HG03378 (cell line): Measurements from ENCODE around the gene PTPRE.

Source experiments
- ATAC-seq: cut with Tn5 transposase; IDR thresholded peaks from one replicate; pipeline ENCODE4 v1.9.1; 2021; ENCODE audit warnings: mild to moderate bottlenecking, moderate library complexity; ENCODE audit not compliant: unreplicated experiment

The PTPRE gene

DNA sequence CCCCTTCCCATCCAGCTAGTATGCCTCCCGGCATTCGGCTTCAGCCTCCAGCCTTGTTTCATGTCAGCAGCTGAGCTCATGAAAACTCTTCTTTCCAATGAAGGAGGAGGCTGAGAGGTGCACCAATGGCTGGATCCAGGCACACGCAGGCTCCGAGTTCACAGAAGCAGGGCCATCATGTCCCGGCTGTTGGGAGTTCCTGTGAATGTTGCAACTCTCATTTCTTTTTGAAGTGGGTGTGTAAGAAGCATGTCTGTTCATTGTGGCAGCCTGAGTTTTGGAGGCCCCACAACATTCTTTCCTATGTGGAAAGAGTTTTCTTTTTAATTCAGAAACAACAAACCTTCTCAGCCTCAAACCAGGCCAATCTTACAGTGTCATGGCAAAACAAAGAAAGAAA, 89.7 kb downstream of the PTPRE start:
- no peak for ATAC-seq

DNA sequence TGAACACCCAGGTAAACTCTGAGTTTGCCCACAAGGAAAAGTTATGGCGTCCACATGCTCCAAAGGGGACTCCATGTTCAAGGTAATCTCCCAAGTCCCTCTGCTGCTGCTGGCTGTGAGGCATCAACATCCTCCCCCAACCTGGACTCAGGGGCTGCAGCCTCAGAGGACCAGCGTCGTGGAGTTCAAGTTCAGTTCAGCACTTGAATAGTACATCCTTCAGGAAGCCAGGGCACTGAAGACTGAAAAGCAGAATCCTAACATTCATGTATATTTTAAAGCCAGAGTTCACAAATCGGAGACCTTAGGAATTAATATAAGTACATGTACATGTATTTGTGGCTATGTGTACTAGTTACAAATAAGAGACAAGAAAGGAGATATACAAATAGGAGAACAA, 90.4 kb downstream of the PTPRE start:
- ATAC-seq: no peak

DNA sequence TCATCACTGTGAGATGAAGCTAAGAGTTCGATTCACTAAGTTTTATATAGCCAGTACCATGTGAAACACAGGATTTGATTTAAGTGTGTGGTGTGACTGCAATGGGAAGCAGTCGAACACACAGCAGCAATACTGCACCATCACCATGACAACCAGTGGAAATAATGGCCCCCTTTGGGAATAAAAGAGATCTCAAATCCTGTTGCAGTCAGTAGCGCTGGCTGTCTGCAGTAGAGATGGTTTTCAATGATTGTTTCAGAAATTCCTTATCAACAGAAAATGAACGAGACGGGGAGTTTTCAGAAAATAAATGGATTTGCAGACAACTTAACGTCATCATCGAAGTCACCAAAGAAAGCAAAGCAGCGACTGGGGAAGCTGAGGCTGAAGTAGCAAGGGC, 91.0 kb downstream of the PTPRE start:
- no peak for ATAC-seq

DNA sequence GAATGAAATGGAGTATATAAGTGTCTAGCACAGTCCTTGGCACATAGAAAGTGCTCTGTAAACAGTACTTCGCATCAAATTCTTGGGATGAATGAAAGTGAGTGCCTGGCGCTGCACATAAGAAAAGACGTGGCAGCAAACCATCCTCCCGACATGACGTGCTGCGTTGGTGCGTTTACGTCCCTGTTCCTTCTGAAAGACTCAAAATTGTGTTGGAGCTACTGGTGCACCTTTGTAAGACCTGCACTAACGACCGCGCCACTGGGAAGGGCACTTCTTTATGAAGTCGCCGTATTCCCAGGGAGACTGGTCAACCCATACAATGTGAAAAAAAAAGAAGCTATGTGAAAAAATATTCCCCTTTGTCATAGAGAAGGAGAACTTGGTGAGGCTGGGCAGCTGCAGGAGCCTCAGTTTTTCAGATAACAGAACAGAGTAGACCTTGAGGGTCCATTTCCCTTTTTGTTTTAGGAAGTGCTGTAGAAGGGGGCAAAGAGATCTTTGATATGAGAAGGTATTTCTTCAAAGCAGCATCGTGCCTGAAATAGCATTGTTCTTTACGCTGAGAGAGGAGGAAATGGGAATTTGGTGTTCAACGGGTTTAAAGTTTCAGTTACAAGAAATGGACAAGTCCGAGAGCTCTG, 91.7 kb downstream of the PTPRE start:
- ATAC-seq: no peak

DNA sequence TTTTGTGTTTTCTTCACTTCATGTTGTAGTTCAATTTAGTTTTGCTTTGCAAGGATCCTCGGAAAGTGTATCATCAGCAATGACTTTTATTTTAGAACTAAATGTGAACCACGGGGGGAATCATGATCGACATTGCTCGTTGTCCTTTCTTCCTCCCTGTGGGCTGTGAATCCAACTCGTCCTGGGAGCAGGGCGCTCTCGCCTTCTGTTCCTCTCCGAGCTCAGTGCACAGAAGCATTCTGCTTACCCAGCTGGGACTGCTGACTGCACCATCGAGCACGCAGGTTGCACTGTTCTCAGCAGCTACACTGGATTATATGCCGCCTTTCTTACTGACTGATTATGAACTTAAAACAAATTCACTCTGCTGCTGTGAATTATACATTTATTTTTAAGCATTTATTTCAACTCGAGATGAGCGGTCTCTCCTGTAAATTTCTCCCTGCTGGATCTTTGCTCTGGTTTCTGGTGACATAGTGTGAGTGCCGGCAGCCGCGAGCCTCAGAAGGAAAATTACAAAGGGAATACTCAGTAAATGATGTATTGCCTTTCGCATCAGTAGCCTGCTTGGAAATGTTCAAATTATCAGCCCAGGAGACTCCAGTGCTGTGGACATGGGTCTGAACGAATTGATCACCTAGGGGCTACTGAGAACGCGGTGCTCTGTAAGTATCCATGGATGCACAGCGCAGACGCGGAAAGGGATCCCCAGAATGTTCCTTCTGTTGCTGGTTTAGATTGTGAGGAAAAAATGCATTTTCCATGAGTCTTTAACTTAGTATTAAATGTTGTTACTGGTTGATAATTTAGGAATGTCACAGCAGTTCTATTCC, 92.6 kb downstream of the PTPRE start:
- ATAC-seq: no peak

DNA sequence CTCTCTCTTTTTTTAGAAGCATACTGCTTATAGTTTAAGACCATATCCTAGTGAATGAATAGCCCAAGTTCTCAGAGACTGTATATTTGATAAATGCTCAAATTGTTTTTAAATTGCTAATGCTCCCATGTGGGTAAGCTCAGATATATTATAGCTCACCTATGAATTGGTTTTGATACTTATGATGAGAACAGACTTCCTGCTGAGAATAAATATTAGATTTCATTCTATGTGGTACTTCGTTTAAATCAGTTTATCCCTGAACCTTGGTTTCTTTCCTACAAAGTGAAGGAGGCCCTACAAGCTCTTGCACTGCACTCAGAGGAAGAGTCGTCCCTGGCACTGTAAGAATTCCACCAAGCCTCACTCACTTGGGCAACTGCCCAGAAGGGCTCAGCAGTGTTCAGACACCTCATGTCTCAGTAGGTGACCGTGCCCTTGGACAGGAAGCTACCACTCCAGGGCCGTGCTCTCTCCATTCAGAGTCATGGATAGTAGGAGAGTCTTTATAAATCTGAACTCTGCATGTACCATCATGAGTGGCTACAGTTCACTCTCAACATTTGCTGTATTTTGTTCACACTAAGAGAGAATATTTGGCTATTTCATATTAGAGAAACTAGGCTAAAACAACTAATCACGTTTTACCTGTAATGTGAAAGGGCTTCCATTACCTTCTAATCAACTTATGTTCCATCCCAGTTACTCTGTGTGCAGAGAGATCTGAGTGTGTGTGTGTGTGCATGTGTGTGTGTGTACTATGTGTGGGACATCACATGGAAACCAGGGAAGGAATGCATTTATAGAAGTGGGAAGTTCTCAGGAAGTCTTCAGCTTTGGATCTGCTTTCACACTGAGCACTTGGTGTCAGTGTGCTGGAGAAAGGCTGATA, 93.8 kb downstream of the PTPRE start:
- no peak for ATAC-seq

DNA sequence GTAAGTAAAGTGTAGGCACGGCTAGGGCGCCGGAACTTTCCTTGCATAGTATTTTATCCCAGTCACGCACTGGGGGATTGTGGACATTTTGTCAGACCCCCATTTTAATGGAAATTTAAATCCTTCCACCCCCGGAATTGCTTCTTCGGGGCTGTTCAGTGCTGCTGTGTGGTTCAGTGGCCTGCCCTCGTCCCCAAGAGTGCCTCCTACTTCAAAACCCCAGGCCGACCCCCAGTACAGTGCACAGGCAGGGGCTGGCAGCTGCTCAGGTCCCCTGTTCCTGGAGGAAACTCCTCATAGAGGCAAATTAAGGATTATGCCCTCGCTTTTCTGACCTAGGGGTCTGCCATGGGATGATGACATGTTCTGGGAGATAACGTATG, 94.5 kb downstream of the PTPRE start:
- no peak for ATAC-seq

DNA sequence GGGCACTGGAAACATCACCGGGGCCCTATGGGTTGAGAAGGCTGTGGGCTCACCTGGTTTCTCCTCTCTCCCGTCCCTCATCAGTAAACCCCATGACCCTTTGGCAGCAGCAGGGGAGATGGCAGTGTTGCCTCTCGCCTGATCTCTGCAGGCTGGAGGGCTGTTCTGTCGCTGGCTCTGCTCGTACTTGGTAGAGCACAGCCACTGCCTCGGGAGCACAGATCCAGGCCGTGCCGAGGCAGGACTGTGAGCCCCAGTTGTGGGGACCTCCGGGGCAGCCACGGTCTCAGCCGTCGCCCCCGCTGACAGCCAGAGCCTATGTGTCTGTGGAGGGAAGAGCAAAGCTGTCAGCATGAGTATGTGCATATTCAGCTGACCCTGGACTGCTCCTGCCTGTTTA, 94.9 kb downstream of the PTPRE start:
- no peak for ATAC-seq

DNA sequence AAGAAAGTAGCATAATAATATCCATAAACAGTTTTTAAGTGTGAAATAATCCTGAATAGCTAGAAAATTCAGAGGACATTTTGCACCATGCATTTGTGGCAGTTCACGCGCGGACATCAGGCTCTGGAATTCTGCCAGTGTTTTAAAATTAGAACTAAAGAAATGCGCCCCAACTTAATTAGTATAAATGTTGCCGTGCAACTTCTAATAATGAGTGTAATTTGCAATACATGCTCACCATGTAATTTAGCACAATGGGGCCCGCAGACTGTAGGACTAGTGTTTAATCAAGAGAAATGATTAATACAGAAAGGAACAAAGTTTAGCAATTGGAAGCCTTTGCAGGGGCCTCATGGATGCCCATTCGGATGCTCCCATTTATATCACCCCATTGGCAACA, 96.6 kb downstream of the PTPRE start:
- ATAC-seq: no peak

DNA sequence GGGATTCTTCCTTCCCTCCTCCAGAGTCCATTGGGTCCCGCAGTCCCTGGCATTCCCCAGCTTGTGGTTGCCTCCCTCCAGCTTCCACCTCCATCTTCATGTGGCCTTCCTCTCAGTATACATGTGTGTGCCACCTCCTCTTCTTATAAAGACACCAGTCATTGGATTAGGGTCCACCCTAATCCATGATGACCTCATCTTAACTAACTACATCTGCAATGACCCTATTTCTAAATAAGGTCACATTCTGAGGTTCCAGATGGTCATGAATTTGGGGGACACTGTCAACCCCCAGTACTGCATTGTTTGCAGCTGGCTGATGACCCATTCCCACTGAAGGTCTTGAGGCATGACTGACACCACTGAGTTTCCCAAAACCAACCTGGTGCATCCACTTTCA, 99.0 kb downstream of the PTPRE start:
- no peak for ATAC-seq

DNA sequence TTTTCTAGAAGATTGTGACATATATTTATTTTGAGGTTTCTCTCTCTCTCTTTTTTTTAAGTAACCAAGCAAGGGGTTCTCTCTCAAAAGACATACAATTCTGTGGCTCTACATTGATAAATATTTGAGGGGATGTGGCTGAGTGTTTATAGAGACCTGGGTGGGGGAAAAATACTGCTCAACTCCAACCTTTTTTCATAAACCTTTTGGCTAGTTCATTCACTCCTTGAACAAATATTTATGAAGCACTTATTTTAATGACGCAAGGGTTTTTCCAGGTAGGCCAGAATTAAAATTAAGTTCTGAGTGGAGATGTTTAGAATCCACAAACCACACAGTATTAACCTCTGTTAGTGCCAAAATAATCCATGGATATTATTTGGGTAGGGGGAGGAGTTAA, 100.2 kb downstream of the PTPRE start:
- ATAC-seq: no peak

DNA sequence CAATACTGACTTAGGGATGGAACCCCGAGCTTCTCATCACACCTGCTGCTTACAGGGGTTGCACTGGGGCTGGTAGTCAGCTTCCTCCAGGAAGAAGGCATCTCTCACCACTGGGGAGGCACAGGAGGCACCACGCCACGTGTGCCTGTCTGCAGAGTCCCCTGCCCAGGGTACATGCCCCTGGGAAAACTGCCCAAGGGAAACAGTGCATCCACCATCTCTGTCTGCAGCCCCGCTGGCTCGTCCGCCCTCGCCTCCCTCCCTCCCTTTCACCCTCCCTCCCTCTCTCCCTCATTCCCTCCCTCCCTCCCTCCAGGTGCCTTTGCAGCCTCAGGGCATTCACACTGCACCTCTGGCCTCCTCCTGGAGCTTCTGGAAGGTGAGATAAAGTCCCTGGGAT, 101.1 kb downstream of the PTPRE start:
- ATAC-seq: no peak

DNA sequence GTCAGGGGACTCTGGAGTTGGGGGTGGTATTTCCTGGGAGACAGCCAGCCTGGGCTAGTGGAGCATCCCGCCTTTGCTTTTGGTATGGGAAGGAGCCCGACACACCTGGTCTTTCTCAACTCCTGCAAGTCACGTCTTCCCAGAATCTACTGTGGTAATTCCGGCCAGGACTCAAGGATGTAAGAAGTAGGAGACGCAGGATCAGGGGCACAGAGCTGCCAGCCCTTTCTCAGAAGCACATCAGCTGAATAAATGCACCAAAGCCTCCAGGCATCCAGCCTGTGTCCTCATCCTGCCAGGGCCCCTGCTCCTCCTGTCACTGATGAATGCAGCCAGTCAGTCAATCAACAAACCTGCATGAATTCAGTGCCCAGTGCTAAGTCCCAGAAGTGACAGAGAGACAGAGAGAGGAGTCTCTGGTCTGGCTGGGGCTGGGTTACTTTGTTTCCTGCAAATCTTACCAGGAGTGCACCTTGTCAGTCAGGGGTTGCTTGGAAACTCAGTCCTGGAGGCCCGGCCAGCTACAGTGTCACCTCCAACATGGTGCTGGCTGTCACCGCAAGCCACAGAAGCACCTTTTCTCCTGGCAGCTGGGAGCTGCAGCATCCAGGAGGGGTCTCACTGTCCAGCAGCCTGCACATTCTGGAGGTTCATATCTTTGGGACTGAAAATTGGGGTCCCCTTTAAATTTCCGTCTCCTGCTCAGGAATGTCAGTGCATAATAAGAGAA, 101.8 kb downstream of the PTPRE start:
- no peak for ATAC-seq

DNA sequence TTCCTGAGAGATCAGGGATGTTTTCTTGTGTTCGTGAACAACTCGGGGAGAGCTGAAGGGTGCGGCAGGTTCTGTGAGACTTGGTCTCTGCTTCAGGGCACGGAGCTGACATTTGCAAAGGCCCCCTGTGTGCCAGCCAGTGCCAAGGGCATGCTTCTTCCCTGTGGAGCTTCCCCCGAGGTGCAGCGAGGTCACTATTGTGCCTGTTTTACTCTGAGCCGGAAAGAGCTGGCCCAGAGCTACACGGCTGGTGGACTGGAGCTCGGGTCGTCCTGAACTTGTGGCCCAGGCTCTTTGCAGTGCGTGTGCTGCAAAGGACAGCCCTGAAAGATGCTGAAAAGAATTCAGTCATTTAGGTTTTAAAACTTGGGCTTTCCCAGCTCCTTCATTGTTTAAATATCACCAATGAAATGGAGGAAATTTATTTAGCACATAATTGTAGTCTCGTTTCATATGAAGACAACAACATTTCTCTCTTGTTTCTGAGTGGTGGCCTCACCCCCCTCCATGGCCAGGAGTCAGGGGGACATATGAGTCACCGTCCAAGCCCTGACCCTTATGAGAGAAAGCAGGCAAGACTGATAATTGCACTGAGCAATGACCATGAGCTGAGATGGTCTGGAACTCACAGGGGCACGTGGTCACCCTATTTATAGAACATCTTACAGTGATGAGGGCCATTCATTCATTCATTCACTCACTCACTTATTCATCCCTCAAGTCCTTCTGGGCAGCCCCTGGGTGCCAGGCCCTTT, 102.6 kb downstream of the PTPRE start:
- no peak for ATAC-seq

DNA sequence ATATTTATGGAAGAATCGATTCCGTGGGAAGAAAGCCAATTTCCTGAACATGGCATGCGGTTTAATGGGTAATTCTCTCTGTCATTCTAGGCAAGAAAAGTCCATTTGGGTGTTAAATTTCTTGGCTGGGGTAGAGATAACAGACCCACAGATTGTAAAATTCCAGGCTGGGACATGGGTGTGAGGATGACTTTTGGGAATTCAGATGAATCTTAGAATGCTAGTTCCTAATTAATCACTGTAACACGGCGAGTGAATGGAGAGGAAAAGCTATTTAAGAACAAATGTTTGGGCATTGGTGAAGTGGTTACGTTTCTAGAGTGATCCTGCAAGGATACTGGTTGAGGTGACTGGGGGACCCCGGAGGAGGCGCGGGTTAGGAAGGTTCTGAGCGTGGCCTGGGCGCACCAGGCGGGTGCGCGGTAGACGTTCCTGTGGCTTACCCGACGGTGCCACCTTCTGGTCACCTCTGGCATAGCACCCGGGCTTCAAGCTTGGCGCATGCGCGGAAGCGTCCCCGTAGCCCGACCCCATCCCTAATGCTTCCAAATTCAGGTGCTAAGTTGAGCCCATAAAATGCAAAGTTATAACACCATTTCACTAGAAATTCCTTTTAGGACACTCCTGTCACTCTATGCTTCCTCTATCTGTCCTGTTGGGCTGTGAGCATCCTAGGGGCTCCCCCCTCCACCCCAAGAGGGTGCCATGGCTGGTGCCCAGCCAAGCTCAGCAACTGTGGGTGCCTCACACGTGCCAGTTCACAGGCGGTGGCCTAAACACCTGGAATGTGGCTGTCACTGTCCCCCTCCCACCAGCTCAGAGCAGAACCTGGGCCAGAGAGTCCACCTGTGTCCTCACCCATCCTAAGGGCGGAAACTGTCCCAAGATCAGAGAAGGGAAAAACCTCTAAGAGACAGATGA, 104.4 kb downstream of the PTPRE start:
- peak; percentile 85 for ATAC-seq

DNA sequence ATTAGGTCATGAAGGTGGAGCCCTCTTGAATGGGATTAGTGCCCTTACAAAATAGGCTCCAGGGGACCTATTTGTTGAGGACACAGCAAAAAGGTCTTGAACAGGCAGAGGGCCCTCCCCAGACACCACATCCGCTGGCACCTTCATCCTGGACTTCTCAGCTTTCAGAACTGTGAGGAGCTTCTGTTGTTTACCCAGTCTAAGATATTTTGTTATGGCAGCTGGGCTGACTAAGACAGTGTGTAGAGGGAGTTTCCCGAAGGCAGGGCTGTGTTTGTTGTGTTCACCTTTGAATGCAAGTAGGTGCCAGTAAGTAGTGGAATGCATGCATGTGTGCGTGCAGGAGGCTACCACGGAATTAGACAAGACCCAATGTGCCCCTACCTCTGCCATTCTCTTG, 106.7 kb downstream of the PTPRE start:
- no peak for ATAC-seq

DNA sequence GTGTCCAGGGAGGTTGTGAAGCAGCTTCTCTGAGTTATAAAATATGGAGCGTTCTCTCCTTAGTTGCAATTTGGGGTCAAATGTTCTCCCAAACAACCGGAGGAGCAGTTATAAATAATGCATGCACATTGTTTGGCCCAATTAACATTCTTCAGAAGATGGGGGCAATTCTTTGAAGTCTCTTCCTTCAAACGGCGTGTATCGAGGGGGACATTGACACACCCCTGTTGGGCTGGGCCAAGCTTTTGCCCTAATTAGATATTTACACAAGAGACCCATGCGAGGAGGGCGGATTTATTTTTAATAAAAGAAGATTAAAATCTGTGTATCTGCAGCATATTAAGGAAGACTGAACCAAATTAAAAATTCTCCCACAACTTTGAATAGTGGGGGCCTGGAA, 107.3 kb downstream of the PTPRE start:
- ATAC-seq: no peak

DNA sequence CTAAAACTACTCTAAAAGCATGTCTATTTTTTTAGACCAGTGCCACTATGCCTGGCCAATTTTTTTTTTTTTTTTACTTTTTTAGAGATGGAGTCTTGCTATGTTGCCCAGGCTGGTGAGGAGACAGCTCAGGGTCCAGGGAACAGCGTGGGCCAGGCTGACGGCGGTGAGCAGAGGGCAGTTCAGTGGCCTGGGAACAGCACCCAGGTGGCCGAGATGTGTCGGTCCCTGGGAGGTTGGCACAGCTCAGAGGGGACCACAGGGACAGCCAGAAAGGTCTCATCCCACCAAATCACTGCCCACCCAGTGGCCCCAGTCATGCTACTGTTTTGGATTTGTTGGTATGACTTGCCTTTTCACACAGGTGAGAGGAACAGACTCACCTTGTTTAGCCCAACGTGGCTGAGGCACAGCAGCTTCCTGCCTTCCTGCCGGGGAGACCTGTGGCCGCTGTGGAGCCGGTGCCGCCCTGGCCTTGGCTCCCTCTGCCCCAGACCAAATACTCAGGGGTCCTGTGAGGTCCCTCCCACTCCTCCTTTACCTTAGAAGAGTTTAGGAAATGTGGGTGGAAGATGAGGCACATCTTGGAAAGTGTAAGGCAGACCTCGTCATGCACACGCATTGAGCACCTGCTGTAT, 109.6 kb downstream of the PTPRE start:
- ATAC-seq: no peak

DNA sequence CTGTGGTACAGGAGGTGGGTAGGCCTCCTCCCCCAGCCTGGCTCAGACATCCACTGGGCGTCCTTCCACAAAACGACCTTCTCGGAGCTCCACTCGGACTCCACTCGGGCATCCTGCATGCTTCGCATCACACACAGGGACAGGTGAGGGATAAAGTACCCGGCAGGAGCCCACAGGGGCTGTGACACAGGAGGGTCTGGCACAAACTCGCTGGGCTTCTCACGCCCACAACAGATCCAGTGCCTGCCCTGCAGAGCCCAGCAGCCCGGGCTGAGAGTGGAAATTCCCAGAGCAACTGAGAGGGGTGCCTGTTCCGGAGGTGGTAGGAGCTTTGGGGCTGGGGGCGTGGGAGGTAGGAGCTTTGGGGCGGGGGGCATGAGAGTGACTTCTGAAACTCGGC, 110.9 kb downstream of the PTPRE start:
- no peak for ATAC-seq
